ENCODE results near the gene CMBL.
"Not testable (repeated sequence)": the region's sequence is repeated elsewhere in the genome, so short reads cannot be mapped to it uniquely, and the experiment has no call there.

Gene CMBL

GRCh38 chr5:10285362-10285761, 22.3 kb downstream of the CMBL start:
- not testable (repeated sequence) for DNase-seq (ENCODE audit: low read depth in 2 of 2)

DNA sequence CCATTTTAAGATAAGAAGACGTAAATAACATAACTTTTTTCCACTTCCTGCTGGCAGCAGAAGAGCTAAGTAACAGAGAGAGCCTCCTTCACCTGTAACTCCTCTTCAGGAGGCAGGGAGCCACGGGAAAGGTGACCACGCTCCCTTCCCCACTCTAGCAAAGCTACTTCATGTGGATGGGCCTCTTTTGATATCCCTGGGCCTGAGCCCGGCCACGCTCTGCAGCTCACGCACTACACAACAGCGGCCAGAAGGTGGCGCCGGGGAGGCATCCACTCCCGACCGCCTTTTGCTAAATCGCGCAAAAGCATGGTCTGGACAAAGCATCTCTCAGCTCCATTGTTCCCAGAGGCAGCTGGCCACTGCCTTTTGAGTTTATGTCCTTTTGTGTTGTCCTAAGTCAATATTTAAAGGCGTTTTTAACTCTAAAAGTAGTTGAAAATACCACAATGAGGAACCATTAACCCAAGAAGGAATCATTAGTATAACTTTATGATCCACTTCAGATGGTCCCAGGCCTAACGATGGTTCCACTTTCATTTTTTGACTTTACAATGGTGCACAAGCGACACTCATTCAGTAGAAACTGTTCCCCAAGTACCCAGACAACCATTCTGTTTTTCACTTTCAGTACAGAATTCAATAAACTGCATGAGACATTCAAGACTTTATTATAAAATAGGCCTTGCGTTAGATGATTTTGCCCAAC, 23.6 kb downstream of the CMBL start:
- DNase-seq (ENCODE audit: low read depth in 2 of 2): peak; percentile 74 to 79

- no peak for DNase-seq (ENCODE audit: low read depth in 2 of 2)
Measured at GRCh38 chr5:10279925-10280720, 27.6 kb downstream of the CMBL start.

GRCh38 chr5:10279328-10279727, 28.4 kb downstream of the CMBL start:
- no peak for DNase-seq (ENCODE audit: low read depth in 2 of 2)

GRCh38 chr5:10278658-10279279, 28.9 kb downstream of the CMBL start:
- no peak for DNase-seq (ENCODE audit: low read depth in 2 of 2)

DNA sequence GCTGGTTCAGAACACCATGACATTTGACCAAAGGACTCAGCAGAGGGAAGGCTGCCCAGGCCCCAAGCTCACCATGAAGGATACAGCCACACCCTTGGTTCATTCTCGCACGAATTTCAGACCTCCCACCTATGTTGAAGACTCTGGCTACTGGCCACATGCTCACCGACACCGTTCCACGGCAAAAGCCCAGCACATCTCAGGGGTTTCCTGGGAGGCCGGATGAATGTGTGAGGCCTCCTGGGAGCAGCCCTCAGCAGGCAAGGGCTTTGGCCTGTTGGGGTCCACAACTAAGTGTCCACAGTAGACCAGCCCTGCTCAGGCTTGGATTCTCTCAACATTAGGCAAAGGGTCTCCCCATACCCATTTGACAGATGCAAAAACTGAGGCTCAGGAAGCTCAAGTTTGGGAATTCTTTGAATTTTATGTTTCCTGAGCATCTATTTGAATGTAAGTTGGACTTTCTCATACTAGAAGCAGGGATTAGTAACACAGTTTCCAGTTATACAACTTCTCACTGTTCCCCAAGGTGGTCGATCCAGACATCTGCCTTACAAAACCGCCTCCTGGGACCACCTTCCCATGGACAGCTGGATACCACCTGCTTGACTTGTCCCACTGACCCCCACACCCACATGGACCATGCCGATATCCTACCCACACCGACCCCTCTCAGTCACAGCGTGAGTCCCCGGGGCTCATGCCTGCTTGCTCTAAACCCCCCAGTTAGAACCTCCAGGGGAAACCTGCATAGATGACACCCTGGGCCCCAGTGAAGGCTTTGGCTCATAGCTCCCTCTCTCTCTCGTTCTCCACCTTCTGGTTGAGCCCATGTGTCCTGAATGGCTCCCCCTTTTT, 29.7 kb downstream of the CMBL start:
- DNase-seq (ENCODE audit: low read depth in 2 of 2): no peak

- DNase-seq (ENCODE audit: low read depth in 2 of 2): no peak
Measured at GRCh38 chr5:10276691-10277090, 31.0 kb downstream of the CMBL start.

DNA sequence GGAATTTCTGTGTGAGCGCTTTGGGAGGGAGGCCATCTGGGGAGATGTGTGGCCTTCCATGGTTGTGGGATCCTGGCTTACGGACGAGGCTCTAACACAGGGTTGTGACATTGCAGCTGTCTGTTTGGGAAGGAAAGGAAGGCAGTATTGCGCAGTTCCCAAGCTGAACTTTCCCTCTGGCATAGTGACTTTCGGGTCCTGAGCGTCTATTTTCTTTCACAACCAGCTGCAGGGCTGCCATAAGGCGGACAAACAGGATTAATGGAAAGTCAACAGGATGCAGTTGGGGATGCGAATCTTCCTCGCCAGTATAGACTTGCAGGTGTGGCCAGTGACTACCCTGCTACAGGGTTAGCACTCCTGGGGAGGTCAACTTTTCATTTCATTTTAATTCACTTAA, 31.7 kb downstream of the CMBL start:
- no peak for DNase-seq (ENCODE audit: low read depth in 2 of 2)

DNA sequence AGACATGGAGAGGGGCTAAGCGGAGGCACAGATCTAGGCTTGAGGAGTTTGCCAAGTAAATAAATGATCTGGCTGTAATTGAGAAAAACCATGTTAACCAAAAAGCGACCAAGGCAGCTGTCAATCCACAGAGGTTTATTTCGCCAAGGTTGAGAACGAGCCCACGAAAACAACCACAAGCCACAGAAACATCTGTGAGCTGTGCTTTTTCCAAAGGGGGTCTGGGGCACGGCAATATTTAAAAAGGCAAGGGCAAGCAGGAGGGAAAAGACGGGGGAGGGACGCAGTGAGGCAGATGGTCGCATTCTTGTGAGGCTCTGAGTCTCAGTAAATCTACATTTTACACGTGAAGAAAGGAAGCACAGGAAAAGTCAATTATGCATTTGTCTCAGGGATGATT, 32.2 kb downstream of the CMBL start:
- DNase-seq (ENCODE audit: low read depth in 2 of 2): no peak

GRCh38 chr5:10272875-10273209, 34.9 kb downstream of the CMBL start:
- not testable (repeated sequence) for DNase-seq (ENCODE audit: low read depth in 2 of 2)

GRCh38 chr5:10272053-10272874, 35.4 kb downstream of the CMBL start:
- DNase-seq (ENCODE audit: low read depth in 2 of 2): no peak

DNA sequence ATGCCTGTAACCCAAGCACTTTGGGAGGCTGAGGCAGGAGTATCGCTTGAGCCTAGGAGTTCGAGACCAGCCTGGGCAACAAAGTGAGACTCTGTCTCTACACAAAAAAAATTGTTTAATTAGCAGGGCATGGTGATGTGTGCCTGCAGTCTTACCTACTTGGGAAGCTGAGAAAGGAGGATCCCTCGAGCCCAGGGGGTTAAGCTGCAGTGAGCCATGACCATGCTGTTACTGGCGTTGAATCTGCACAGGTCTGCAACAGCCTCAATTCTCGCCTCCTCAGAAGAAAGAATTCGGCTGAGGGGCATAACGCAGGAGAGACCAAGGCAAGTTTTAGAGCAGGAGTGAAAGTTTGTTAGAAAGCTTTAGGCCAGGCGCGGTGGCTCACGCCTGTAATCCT, 39.6 kb downstream of the CMBL start:
- DNase-seq (ENCODE audit: low read depth in 2 of 2): no peak

DNA sequence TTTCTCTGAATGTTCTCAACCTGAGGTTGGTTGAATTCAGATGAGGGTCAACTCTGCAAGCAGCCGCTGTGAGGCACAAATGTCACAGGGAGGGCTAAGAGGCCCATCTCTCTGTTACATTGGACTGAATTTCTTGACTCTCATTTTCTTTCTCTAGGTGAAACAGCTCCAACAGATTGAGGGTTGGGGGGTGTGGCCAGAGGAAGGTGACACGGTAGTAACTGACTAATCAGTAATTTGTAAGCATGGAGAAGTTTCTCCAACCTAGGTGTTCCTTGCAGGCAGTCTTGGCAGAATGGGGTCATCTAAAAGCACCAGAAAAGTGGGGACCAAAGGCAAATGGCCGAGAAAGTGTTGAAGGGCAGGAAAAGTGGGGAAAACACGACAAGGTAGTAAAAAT, 40.9 kb downstream of the CMBL start:
- no peak for DNase-seq (ENCODE audit: low read depth in 2 of 2)

DNA sequence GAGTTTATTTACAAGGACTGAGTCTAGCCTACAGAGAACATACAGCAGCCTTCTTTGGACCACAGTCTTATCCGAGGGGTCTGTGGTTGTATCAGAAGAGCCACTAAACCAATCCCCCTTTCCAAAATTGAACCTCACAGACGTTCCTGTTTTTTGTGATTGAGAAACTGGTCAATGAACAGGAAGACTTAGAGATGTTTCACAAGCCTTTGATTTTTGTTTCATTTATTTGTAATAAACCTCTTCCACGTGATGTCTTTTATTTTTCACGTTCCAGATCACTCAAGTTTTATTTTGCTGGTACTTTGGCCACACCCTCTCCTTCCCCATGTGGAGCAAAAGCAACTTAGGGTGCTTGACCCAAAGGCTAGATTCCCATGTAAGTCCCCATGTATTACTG, 41.6 kb downstream of the CMBL start:
- DNase-seq (ENCODE audit: low read depth in 2 of 2): no peak

GRCh38 chr5:10265245-10266109, 42.2 kb downstream of the CMBL start:
- no peak for DNase-seq (ENCODE audit: low read depth in 2 of 2)

- no peak for DNase-seq (ENCODE audit: low read depth in 2 of 2)
Measured at GRCh38 chr5:10264604-10265003, 43.1 kb downstream of the CMBL start.

DNA sequence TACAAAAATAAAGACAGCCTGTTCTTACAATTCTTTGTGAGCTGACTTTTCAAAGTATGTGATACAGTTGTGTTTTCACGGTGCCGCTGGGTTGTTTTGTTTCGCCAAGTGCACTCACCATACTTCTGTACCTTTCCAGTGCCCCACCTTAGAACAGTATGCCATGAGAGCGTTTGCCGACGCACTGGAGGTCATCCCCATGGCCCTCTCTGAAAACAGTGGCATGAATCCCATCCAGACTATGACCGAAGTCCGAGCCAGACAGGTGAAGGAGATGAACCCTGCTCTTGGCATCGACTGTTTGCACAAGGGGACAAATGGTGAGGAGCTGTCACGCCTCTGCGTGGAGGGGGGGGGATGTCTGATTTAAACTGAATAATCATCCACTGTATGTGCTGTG, 44.7 kb downstream of the CMBL start:
- no peak for DNase-seq (ENCODE audit: low read depth in 2 of 2)

- no peak for DNase-seq (ENCODE audit: low read depth in 2 of 2)
Measured at GRCh38 chr5:10262121-10262774, 45.5 kb downstream of the CMBL start.

DNA sequence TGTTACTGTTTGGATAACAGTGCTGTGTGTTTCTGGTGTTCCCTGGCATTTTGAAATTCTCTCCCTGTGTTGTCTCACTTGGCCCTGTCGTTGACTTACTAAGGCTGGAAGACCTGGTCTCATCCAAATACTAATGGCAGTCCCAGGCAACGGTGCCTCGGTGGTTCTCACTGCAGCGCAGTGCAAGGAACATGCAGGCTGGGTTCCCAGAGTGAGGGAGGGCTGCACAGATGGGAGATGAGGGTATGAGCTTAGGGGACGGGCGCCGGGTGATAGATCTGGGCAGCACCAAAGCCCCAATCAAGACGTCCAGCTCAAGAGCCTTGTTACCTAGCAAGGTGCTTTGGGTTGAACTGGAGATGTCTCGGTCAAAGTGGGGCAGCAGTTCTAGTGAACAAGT, 46.6 kb downstream of the CMBL start:
- no peak for DNase-seq (ENCODE audit: low read depth in 2 of 2)

GRCh38 chr5:10259899-10260298, 47.8 kb downstream of the CMBL start:
- no peak for DNase-seq (ENCODE audit: low read depth in 2 of 2)
